Heart left ventricle (tissue), 13 donors: Measurements from ENCODE around the gene GALNT18.

Experiments used
- CTCF ChIP-seq, 12 donors: fragments of 200-600 bp; sonication (generic) in 4 of 12; IDR thresholded peaks; one replicate each; pipeline versions ENCODE4 v1.5.0 to v1.8.0; 2018 to 2022; ENCODE audit warnings: antibody characterized with exemption in 12 of 12, mild to moderate bottlenecking in 5 of 12
- POLR2A ChIP-seq, 2 donors: fragments of 450-650 bp; IDR thresholded peaks; one replicate each; pipeline ENCODE4 v1.6.1; 2017; ENCODE audit warnings: antibody characterized with exemption in 2 of 2, mild to moderate bottlenecking in 2 of 2, moderate library complexity in 2 of 2
- donor health status: ischemic (EF 13 %, LVEDD 7.1; RV severe dilation, severe dysfunction).
- donor health status: DM: no; HTN: yes; CAD: no.
- donor health status: DM: no; HTN: no; CAD: no.
- donor health status: ischemic (EF 25% LVEDD 6.9; RV normal size, moderate dysfunction).
- donor health status: ischemic (EF 25% LVEDD 5.7; RV mildly dilated, moderate dysfunction).
- donor health status: ischemic (EF 35%, LVEDD 5.7; RV mildly dilated, moderate dysfunction).
- donor health status: nonischemic (EF 11% LVEDD 7.7; RV severe dilation, severe dysfunction).
- donor health status: DM: yes; HTN: yes; CAD: no.
- donor health status: PGD.
- donor health status: ischemic (EF 29% LVEDD 5.4; RV normal size, mild dysfunction).
- donor health status: nonischemic (EF 23%, LVEDD 6.1; RV moderate dilation, normal function).

- TF ChIP-seq CTCF (IDR thresholded peaks at IDR 0.05) (peak in 3 of 12 donors; percentile 9 to 31 (median 25)), POLR2A (IDR thresholded peaks at IDR 0.05) (no peak)
Measured at GRCh38 chr11:11535611-11536010, 86.2 kb downstream of the GALNT18 start.
